ENCODE data around the gene ATF6B.
"Not testable (repeated sequence)": the region's sequence is repeated elsewhere in the genome, so short reads cannot be mapped to it uniquely, and the experiment has no call there.

ATF6B gene

DNA sequence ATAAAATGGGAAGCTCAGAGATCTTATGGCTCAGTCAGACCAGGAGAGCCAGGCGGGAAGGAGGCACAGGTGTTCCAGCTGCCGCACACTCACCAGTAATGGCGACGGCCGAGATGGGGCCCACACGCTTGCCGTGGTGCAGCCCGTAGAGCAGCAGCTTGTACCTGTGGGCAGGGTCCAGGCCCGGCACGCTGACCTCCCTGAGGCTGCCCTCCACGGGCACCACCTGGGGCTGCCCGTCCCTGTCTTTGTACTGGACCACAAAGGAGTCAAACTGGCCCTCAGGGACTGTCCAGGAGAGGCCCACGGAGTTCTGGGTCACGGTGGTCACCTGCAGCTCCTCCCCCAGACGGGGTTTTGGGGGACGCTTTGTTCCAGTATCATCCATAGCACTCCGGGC is 58.6 kb downstream of the ATF6B start:
- Histone ChIP-seq H3K9me3 (ENCODE audit: severe bottlenecking) (no peaks in the 10 kb centered on the region), H3K4me3 (ENCODE audit: low read depth, low read length) (no peak overlapping the region), H3K36me3 (no peaks in the 10 kb centered on the region), H3K27me3 (ENCODE audit: insufficient read depth, low read depth, severe bottlenecking) (no peaks in the 10 kb centered on the region), H3K27ac (no peak overlapping the region)
- TF ChIP-seq, protein P1, sequence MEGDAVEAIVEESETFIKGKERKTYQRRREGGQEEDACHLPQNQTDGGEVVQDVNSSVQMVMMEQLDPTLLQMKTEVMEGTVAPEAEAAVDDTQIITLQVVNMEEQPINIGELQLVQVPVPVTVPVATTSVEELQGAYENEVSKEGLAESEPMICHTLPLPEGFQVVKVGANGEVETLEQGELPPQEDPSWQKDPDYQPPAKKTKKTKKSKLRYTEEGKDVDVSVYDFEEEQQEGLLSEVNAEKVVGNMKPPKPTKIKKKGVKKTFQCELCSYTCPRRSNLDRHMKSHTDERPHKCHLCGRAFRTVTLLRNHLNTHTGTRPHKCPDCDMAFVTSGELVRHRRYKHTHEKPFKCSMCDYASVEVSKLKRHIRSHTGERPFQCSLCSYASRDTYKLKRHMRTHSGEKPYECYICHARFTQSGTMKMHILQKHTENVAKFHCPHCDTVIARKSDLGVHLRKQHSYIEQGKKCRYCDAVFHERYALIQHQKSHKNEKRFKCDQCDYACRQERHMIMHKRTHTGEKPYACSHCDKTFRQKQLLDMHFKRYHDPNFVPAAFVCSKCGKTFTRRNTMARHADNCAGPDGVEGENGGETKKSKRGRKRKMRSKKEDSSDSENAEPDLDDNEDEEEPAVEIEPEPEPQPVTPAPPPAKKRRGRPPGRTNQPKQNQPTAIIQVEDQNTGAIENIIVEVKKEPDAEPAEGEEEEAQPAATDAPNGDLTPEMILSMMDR (IDR thresholded peaks at IDR 0.05; ENCODE audit: low read depth, low read length) = no peak
- DNase-seq = no peak

DNA sequence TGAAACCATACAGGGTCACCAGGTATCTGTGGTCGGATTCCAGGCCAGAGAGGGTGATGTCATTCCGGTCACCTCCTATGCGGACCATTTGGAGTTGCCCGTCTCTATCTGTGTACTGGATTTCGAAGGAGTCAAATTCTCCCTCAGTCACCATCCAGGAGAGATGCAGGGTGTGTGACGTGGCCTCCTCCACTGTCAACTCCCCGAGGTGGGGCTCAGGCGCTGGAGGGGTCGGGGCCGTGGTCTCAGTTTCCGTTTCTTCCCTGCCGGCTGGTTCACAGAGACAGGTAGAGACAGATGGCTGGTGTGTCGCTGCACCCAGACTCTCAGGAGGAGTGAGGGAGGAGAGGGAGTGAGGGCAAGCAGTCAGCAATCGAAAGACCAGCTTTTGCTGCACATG is 59.2 kb downstream of the ATF6B start:
- Histone ChIP-seq H3K4me3 (ENCODE audit: low read depth, low read length) (no peak overlapping the region), H3K27ac (no peak overlapping the region), H3K36me3 (no peaks in the 10 kb centered on the region), H3K9me3 (ENCODE audit: severe bottlenecking) (no peaks in the 10 kb centered on the region), H3K27me3 (ENCODE audit: insufficient read depth, low read depth, severe bottlenecking) (no peaks in the 10 kb centered on the region)
- DNase-seq = no peak
- TF ChIP-seq, protein P1 (IDR thresholded peaks at IDR 0.05; ENCODE audit: low read depth, low read length) = no peak

DNA sequence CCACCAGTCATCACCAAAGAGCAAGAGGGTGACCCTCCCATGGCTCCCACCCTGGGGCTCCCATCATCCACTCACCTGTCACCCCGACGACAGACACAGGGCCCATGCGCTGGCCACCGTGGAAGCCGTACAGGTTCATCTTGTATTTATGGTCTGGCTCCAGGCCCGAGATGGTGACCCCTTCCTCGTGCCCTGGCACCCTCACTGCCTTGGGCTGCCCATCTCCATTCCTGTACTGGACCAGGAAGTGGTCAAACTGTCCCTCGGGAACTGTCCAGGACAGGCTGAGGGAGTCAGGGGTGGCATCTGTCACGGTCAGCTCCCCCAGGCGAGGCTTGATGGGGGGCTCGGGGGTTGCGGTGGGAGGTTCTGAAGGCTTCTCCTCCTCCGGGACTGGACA is 59.7 kb downstream of the ATF6B start:
- H3K9me3 ChIP-seq (ENCODE audit: severe bottlenecking); H3K27ac ChIP-seq; DNase-seq; H3K27me3 ChIP-seq (ENCODE audit: insufficient read depth, low read depth, severe bottlenecking); H3K36me3 ChIP-seq; H3K4me3 ChIP-seq (ENCODE audit: low read depth, low read length): not testable (repeated sequence)

DNA sequence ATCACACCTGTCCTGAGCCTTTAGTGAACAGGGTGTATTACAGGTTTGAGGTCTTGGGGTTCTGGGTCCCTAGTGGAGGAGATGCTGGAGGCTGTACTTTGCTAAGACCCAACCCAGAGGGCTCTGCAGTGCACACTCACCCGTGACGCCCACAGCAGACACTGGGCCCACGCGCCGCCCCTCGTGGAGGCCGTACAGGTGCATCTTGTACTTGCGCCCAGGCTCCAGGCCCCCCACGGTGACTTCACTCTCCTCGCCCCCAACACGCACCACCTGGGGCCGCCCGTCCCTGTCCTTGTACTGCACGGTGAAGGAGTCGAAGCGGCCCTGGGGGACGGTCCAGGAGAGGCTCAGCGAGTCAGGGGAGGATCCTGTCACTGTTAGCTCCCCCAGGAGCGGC is 60.5 kb downstream of the ATF6B start:
- H3K9me3 ChIP-seq (ENCODE audit: severe bottlenecking); H3K27ac ChIP-seq; H3K4me3 ChIP-seq (ENCODE audit: low read depth, low read length); H3K27me3 ChIP-seq (ENCODE audit: insufficient read depth, low read depth, severe bottlenecking); DNase-seq; H3K36me3 ChIP-seq: not testable (repeated sequence)

Measured in WERI-Rb-1 (cell line).